Measurements from ENCODE around the gene ELOVL3.
A peak's percentile ranks its signal among the peaks of the same experiment; 100 is the strongest.

ELOVL3 gene

GRCh38 chr10:102241444-102242117 is 15.5 kb downstream of the ELOVL3 start, which contains the start of gene PITX3:
Gene PITX3 (minus strand): TSS chr10:102241512. CDS start chr10:102232080, 9,432 bp downstream.
- peak within 1 kb of the TSS; percentile 73 to 74 for H3K4me3 ChIP-seq (replicated peaks in 1 of 2; ENCODE audit: low read depth in 2 of 2, low read length in 2 of 2)
- no peak for TF ChIP-seq CTCF (IDR thresholded peaks at IDR 0.05; ENCODE audit: low read depth, low read length)
- peak; percentile 92 to 95 for DNase-seq (ENCODE audit: low read depth in 2 of 2)

GRCh38 chr10:102242118-102242485 is 16.0 kb downstream of the ELOVL3 start:
- no peak for DNase-seq (ENCODE audit: low read depth in 2 of 2)
- no peak for TF ChIP-seq CTCF (IDR thresholded peaks at IDR 0.05; ENCODE audit: low read depth, low read length)
- H3K4me3 ChIP-seq (replicated peaks in 1 of 2; ENCODE audit: low read depth in 2 of 2, low read length in 2 of 2): peak overlapping the region; percentile 73 to 74

- no peak for TF ChIP-seq CTCF (IDR thresholded peaks at IDR 0.05; ENCODE audit: low read depth, low read length)
- peak; percentile 78 to 91 for DNase-seq (ENCODE audit: low read depth in 2 of 2)
- no peak overlapping the region for H3K4me3 ChIP-seq (replicated peaks in 1 of 2; ENCODE audit: low read depth in 2 of 2, low read length in 2 of 2)
Observed at GRCh38 chr10:102243309-102243708, 17.2 kb downstream of the ELOVL3 start.

- peak within 1 kb of the TSS; percentile 95 to 100 for H3K4me3 ChIP-seq (replicated peaks in 1 of 2; ENCODE audit: low read depth in 2 of 2, low read length in 2 of 2)
- DNase-seq (ENCODE audit: low read depth in 2 of 2): peak; percentile 100
- no peak for TF ChIP-seq CTCF (IDR thresholded peaks at IDR 0.05; ENCODE audit: low read depth, low read length)
Observed at GRCh38 chr10:102245082-102245931, 19.2 kb downstream of the ELOVL3 start, which contains the start of gene GBF1. Gene GBF1 (plus strand): TSS chr10:102245532. CDS start chr10:102258939, 13,407 bp downstream.

GRCh38 chr10:102245932-102246251 is 19.8 kb downstream of the ELOVL3 start:
- peak overlapping the region; percentile 95 to 100 for H3K4me3 ChIP-seq (replicated peaks in 1 of 2; ENCODE audit: low read depth in 2 of 2, low read length in 2 of 2)
- DNase-seq (ENCODE audit: low read depth in 2 of 2): no peak
- TF ChIP-seq CTCF (IDR thresholded peaks at IDR 0.05; ENCODE audit: low read depth, low read length): no peak

- peak overlapping the region; percentile 95 to 100 for H3K4me3 ChIP-seq (replicated peaks in 1 of 2; ENCODE audit: low read depth in 2 of 2, low read length in 2 of 2)
- no peak for TF ChIP-seq CTCF (IDR thresholded peaks at IDR 0.05; ENCODE audit: low read depth, low read length)
- DNase-seq (ENCODE audit: low read depth in 2 of 2): peak; percentile 40 to 44
Observed at GRCh38 chr10:102246261-102246660, 20.2 kb downstream of the ELOVL3 start.

Data from cardiac fibroblast (primary cell).